ENCODE results near the gene SLC4A8.

- TF ChIP-seq POLR2A (IDR thresholded peaks at IDR 0.05; ENCODE audit: low read depth, low read length) (no peak), JUN (IDR thresholded peaks at IDR 0.05; ENCODE audit: borderline replicate concordance, insufficient read depth, insufficient read length, low read depth) (no peak), CTCF (IDR thresholded peaks at IDR 0.05; ENCODE audit: extremely low read depth in 1 of 2, insufficient read depth in 1 of 2, low read depth in 1 of 2, low read length in 2 of 2) (no peak), GATA2 (IDR thresholded peaks at IDR 0.05; ENCODE audit: insufficient read depth, insufficient read length, low read depth, low read length) (no peak), EZH2 (IDR thresholded peaks at IDR 0.05; ENCODE audit: borderline replicate concordance, low read depth, low read length, severe bottlenecking) (no peak), MAX (IDR thresholded peaks at IDR 0.05; ENCODE audit: insufficient read depth, insufficient read length) (no peak), FOS (IDR thresholded peaks at IDR 0.05; ENCODE audit: borderline replicate concordance, insufficient read depth, low read length) (no peak)
Observed at GRCh38 chr12:51403681-51404136, 20.9 kb upstream of the SLC4A8 start.
